DMS114 treated with DMSO at 0.1 percent for 48 hours (cell line): ENCODE measurements around the gene SLC8A3.

Experiments
- DNase-seq: peaks from one replicate; lab custom pipeline; 2025; ENCODE audit not compliant: unreplicated experiment; lab: John Stamatoyannopoulos, UW

The SLC8A3 gene

GRCh38 chr14:70002589-70003346 lies 186.0 kb downstream of the SLC8A3 start:
- no peak for DNase-seq

GRCh38 chr14:70000601-70001000 lies 188.2 kb downstream of the SLC8A3 start:
- no peak for DNase-seq

- no peak for DNase-seq
Measured at GRCh38 chr14:69999261-69999674, 189.5 kb downstream of the SLC8A3 start.

GRCh38 chr14:69997849-69998248 lies 190.9 kb downstream of the SLC8A3 start:
- no peak for DNase-seq

DNA sequence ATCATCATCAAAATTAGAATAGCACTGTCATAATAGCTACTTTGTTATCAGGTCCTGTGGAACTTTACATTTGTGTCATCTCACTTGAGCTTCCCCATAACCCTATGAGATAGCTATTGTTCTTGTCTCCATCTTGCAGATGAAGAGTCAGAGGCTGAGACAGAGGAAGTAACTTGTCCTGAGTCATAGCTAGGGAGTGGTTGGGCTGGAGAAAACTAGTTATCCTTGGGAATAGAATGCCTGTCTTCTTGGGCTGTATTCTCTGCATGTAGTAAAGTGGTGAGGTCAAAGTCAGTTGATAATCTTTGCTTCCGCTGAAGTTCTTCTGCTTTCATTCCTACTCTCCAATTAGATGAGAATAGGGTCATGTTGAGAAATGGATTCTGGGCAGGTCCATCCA lies 192.5 kb downstream of the SLC8A3 start:
- DNase-seq: no peak
